GM18498 (cell line): ENCODE data around the gene CATSPERB.
"Not testable (repeated sequence)": the region's sequence is repeated elsewhere in the genome, so short reads cannot be mapped to it uniquely, and the experiment has no call there.

Source experiments
- ATAC-seq: cut with Tn5 transposase; IDR thresholded peaks from one replicate; pipeline ENCODE4 v1.9.1; 2021; ENCODE audit warnings: mild to moderate bottlenecking, moderate library complexity; ENCODE audit not compliant: unreplicated experiment

Gene CATSPERB, protein sequence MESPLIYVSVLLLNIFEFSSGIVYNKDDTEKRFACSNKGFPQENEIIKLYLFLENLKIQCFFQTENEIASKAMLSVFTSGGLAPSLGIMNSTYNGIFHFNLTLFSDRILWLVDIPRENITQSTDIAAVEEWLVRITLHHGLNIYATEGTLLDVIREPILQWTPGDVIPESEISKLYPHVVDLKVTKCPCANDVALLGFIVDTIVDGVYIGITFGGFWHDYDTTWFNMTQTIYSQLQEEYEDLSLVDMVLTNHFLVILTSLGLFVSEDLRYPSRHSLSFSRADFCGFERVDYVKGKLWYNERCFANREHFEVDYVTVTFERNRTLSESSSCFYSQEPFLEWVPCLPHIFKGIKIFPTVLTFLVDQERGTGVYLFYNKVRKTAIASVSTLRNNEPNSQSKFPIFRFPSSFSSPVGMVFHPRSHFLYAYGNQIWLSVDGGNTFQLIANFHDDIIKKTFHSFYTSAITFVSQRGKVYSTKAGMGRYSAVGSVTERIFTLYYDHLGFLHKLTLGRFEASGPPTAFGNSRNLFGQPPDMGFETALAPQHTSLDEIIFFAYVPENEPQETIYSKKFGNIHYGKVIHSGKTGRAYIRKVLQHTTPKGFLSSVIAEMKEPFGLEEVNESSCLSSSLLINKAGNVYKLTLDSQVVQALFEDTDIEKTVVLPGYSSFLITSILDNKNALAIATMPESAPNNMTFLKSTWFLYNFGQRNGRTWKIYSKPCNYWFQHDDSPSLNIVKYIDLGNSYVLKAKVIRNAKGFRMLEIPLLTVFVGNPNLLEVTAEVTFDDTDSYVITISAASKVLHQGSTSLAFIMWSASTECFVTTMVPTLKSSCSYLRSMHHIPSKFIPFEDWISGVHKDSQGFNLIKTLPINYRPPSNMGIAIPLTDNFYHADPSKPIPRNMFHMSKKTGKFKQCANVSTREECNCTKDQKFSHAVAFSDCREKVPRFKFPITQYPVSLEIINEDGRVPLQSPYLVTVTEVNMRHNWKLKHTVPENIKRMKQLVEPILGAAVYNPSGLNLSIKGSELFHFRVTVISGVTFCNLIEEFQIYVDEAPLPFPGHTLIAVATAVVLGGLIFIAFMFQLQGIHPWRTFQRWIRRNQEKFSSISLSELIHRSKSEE

DNA sequence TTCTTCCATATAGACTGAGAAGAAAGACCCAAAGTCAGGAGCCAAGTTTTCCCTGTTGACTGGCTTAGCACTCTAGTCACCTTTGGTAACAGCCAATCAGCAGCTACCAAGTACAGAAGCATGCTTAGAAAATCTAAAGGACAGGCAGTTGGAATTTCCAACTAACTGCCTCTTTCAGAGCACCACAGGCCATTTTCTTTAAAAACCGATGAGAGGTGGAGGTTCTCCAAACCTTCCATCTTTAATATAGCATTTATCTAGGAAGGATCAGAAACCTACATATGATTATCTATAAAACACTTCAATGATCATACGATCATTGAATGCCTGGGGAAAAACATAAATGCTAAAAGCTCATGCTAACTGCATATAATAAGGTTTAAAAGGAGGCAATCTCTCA, at the start of gene CATSPERB:
CATSPERB (minus strand) TSS at position 101 of the 400 bp plus-strand sequence. CDS start 2,607 bp downstream, outside the sequence.
- ATAC-seq, result no peak

DNA sequence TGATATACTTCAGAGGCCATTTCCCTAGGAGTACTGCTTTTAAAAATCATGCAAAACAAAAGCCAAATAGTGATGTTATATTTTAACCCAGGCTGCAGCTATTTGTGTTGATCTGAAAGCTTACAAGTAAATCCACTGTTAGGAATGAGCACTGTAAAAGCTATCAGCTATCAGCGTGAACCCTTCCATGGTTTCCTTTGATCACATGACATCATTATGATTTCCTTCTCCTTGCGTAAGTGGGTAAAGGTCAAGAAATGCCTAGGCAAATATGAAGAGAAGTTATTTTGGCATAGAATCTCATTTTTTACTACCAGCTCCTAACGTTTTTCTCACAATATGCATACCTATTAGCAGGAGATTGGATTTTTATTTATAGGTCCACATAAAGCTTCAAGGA, 48.6 kb upstream of the CATSPERB start:
- ATAC-seq, result no peak

DNA sequence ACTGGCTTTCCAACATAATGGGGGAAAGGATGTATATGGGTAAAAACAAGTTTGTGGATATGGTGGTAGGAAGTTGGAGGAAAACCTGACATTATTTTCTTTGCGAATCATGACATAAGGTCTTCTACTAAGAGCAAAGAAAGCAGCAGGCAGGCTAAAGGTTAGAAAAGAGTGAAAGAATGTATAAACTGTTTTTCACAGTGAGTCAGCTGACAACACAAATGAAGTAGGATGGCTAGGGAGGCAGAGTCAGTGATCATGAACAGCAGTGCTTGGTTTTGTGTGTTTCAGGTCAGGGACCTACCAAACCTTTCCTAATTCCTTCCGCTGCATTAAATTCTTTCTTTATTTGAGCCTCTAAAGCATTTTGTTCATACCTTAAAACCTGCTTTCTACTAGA, 46.3 kb upstream of the CATSPERB start:
- no peak for ATAC-seq

DNA sequence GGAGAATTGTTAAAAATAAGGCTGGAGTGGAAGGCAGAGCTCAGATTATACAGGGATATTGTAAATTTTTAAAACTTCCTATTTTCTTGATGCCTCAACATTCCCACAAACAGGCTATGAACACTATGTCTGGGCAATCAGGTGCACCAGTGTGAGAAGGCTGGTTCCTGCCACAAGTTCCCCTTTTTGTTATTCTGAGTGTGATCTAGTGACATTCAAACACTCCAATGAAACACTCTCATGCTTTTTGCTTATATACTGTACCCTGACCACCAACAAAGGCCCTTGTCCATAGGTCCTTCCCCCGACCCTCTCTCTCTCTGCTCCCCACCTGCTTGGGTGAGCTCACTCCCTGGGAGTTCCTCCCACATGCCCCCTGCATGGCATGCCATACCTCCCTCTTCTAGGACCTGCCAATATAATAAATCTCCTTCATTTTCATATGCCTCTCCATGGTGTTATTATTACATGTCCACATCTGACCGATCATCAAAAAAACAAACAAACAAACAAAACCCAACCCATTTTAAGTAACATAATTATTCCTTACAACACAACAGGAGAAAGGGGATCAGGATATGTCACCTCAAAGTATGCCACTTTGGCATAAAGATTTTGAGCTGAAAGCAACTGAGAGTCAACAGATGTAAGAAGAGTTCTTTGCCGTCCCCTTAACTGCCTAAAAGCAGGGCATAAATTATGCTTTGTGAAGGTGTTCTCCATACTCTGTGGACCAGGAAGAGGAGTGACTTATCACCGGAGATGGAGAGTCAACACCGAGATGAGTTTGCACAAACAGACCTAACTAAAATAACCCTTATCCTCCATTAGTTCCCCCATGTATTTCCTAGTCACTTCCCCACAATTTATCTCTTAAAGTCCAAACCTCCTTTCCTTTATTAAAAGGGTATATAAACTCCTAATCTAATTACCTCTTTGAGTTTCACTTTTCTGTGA, 42.5 kb upstream of the CATSPERB start:
- no peak for ATAC-seq

DNA sequence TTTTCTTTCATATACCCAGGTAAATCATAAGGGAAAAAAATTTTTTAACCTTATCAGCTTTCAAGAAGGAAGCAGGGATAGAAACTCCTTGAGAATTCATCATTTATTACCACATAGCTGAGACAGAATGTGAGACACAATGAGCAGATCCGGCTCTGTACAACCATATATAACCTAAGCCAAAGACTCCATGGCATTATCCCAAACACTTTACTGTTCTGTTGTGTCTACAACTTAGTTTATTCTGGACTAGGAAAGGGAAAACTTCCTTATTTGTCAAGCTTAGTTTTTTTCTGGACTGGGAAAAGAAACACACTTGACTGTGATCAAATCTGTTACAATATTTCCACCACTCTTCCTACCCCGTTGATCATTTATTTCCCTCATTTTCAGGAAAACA, 38.3 kb upstream of the CATSPERB start:
- ATAC-seq, result no peak

DNA sequence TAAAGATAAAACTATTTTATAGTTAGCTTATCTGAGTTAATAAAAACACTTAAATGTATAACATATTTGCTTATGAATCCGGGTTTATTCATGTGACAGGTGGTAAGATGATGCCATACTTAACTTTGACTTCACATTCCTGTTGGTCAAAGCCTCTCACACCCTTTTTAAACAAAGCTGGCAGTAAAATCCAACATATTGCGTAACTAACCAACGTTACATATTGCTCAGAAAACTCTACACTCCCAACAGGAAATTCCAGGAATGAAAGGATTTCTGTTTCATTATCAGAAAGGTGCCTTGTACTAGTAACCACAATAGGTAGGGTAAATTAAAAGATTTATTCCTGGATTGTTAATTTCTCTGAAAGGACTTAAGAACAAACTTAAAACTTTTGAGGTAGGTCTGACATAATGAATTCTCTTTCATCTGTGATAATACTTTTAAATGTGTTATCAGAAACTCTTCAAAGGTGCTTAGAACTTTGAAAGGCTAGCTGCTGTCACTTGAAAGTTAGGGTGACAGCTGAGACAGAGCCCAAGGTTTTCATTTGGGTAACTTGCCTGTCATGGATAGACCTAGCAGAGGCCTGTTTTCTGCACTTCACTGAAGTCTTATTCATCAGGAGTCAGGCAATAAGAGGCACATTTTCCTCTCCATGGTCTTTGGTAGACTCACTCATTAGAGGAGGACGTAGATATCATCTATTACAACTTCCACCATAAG, 23.8 kb upstream of the CATSPERB start:
- ATAC-seq, result no peak

DNA sequence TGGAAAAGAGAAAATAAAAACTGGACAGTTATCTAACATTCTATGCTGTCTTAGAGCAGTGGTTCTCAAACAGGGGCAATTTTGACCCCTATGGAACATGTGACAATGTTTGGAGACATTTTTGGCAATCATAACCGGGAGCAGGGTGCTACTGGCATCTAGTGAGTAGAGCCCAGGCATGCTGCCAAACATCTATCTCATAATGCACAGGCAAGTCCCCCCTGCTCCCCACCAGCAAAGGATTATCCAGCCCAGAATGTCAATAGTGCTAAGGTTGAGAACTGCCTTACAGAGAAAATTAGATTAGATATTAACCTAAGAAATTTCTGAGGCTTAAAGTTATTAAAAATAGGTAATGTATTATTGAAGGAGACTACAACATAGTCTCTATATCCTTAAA, 22.9 kb upstream of the CATSPERB start:
- ATAC-seq, result no peak

DNA sequence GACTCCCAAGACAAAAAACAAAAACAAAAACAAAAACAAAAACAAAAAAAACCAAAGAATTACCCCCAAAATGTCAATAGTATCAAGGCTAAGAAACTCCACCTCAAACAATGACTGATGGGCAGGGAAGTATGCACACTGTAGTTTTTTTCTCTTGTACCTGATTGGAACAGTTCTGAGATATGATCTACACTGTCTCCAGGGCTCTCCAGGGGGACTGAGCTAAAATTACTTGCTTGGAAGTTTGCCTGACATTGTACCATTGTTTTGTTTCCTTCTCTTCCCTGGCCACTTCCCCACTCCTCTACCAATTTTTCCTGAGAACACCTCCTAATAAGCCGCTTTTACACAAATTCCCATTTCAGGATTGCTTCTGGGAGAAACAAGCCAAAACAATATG, 22.3 kb upstream of the CATSPERB start:
- ATAC-seq, result no peak

DNA sequence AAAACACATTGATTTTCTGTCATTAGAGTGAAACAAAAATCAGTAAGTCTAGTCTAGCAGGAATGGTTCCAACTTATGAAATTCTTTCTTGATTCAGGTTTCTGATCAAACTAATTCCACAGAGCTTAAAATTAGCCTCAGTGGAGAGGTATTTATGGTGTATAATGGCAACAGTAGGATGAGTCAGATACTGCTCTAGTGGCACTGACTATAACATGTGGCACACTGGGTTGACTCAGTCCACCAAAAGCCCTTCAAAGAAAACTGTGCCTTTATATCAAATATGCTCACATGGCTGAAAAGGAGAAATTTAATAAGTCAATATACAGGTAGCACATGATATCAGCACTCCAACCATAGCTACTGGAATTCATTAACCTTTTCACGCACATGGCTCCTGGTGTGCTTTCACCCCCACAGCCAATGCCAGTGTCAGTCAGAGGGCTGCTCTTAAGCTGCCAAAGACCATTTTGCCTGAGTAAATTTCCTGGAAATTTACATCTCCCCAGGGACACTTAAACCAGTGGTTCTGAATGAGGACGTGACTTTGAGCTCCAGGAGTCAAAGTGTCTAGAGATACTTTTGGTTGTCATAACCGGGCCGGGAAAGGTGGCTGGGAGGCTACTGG, 21.7 kb upstream of the CATSPERB start:
- ATAC-seq, result no peak

DNA sequence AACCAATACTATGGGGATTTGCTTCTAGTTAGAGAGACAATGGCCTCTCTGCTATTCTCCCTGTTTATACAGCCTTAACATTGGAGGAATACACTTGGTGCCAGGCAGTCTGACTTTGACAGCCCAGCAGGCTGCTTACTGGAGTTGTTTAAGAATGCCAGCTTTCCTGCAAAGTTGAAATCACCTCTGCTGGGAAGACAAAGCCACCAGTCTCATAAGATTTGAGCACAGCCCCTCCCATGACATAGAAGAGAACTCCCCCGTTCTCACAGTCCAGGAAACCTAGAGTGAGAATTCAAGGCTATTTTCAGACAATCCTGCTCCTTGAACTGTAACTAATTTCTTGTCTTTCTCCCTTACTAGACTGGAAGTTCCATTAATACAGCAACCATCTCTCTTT, 21.1 kb upstream of the CATSPERB start:
- ATAC-seq, result no peak

DNA sequence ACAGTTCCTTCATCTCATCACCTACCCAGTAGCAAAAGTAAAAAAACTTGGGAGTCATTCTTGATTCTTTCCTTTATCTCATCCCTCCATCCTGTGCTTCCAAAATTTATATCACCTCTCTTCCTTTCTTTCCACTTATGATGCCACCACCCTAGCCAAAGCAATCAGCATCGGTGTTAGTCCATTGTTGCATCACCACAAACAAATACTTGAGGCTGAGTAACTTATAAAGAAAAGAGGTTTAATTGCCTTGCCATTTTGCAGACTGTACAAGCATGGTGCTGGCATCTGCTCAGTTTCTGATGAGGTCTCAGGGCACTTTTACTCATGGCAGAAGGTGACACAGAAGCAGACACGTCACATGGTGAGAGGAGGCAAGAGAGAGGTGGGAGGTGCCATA, 19.8 kb upstream of the CATSPERB start:
- ATAC-seq, result no peak

DNA sequence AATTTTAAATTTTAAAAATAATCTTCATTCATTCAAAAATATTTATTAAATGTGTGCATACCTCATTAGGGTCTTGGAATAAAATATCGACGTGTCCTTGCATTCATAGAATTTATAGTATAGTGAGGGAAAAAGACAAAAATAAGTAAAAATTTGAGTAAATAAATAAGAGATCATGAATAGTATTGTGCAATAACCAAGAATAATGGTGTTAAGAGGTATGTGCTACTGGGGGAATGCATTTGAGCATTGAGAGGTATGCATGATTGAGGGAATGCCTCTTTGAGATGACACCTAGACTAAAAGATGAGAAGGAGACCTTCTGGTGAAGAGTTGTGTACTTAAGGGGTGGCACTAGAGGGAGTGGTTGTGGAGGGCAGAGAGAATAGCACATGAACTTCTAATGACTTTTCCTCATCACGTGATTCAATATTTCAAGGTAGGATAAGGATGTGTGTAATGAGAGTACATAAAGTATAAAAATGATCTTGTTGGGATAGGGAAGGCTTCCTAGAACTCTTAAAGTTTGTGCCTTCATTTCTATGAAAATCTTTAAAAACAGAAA, 18.8 kb upstream of the CATSPERB start:
- ATAC-seq, result no peak

DNA sequence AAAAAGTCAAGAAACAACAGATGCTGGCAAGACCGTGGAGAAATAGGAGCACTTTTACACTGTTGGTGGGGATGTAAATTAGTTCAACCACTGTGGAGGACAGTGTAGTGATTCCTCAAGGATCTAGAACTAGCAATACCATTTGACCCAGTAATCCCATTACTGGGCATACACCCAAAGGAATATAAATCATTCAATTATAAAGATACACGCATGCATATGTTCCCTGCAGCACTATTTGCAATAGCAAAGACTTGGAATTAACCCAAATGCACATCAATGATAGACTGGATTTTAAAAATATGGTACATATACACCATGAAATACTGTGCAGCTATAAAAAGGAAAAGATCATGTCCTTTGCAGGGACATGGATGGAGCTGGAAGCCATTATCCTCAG, 18.0 kb upstream of the CATSPERB start:
- ATAC-seq, result no peak

DNA sequence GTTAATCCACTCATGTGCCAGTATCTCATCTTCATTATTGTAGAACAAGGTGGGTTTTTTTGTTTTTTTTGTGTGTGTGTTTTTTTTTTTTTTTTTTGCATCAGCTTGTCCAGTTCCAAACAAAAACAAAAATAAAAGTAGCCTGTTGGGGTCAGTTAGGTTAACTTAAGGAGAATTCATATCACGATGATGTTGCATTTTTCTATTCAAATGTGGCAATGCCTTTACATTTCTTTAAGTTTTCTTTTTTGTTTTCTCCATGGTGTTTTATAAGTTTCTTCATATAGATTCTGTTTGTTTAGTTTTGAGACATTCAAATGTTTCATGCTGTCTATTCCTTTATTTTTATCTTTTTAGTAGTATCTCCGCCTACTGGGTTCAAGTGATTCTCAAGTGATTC, 16.2 kb upstream of the CATSPERB start:
- ATAC-seq, result no peak

DNA sequence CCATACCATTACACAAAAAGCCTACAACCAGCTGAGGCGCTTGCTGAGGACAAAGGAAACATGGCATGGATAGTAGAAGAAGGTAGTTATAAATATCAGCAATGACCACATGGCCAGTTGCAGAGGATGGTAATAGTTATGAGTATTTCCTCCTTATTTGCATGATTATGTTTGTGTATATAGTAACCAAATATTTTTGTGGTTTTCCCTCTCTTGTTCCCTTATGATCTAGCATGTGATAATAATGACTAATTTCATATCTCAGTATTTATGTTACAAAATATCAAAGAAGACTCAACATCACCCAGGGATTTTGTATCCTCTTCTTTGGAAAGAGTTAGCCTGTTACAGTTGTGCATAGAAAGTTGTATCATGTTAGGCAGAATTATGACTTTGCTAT, 13.5 kb upstream of the CATSPERB start:
- no peak for ATAC-seq

DNA sequence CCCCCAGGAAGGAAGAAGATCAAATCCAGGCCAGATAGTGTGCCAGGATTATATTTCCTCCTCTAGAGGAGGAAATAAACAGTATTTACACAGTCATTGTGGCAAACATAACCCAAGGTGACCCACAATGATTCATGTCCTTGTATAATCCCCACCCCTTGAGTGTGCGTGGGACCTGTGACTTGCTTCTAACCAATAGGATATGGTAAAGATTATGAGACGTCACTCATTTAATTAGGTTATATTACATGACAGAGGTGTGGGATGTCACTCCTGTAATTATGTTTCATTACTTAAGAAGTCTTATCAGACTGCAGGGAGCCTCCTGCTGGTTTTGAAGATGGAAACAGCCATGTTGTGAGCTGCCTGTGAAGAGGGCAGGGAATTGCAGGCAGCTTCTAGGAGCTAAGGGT, 12.2 kb upstream of the CATSPERB start:
- ATAC-seq, result no peak

DNA sequence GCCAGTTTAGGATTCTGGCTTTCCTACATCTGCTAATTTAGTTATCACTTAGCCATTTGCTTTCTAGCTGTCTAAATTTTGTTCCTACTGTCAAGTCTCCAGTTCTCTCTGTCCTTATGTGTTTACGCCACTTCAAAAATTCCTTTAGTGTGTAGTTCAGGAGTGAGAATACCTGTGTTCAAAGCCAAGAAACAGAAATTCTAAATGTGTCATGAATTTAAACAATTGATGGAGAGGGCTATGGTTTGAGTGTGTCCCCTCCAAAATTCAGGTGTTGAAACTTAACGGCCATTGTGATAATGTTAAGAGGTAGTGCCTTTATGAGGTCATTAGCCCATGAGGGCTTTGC, 11.4 kb upstream of the CATSPERB start:
- ATAC-seq, result no peak

DNA sequence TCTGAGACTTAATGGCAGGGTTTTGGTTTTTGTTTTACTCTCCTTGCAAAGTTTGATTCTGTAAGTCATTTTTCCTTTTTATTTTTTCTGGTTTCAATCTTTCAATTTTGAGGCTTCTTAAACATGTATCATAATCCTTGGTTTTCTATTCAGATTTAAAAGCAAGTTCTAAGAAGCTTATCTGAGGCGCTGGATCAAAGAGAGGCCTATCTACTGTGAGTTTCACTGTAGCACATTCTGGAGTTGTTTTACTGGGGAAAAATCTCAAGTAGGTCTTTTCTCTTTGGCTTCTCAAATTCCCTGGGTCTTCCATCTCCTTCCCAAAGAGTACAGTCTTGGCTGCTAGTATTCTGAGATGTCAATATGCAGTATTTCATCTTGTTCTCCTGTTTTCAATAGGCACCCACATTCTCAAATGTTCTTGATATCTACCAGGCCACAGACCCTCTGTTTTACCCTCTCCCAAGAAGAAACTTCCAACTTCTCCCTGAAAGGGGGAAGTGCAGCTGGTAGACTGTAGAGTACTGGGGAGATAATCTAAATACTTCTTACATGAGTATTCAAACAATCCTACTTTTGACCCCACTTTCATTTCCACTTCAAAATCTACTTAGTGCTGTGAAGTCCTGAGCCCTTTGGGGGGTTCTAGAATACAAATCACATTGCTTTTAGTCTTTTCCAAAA, 10.9 kb upstream of the CATSPERB start:
- no peak for ATAC-seq

DNA sequence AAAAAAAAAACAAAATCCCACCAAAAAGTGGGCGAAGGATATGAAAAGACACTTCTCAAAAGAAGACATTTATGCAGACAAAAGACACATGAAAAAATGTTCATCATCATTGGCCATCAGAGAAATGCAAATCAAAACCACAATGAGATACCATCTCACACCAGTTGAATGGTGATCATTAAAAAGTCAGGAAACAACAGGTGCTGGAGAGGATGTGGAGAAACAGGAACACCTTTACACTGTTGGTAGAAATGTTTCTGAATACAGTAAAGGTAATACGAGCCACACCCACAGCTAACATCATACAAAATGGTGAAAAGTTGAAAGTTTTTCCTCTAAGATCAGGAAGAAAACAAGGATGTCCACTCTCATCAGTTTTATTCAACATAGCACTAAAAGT, 8.0 kb upstream of the CATSPERB start:
- ATAC-seq, result not testable (repeated sequence)
